IPS-20b (cell line): ENCODE measurements around the gene CCDC141.

Experiments
- H3K27ac ChIP-seq: one replicate; pipeline ENCODE4 v1.5.1; 2013; ENCODE audit warnings: low read length
- H3K27me3 ChIP-seq: 2 replicates; pipeline ENCODE4 v1.6.1; 2013; ENCODE audit warnings: mild to moderate bottlenecking, low read length, inconsistent platforms; ENCODE audit not compliant: insufficient read depth
- H3K36me3 ChIP-seq: 2 replicates; pipeline ENCODE4 v1.6.1; 2013; ENCODE audit warnings: low read depth, mild to moderate bottlenecking, inconsistent platforms, low read length, moderate library complexity; ENCODE audit not compliant: insufficient read depth
- H3K4me1 ChIP-seq: 2 replicates; pipeline ENCODE4 v1.6.1; 2013; ENCODE audit warnings: mild to moderate bottlenecking, control low read depth, inconsistent platforms, low read length, moderate library complexity; ENCODE audit not compliant: insufficient read depth
- H3K4me3 ChIP-seq: 2 replicates; pipeline ENCODE4 v1.5.1; 2013; ENCODE audit warnings: mild to moderate bottlenecking, low read length, inconsistent platforms
- H3K9ac ChIP-seq: 2 replicates; pipeline ENCODE4 v1.6.1; 2013; ENCODE audit warnings: low read depth, mild to moderate bottlenecking, inconsistent platforms, low read length, moderate library complexity
- H3K9me3 ChIP-seq: 2 replicates; pipeline ENCODE4 v1.6.1; 2013; ENCODE audit warnings: mild to moderate bottlenecking, low read depth, low read length, inconsistent platforms; ENCODE audit not compliant: insufficient read depth

The CCDC141 gene

GRCh38 chr2:178880257-178880656 is 169.7 kb downstream of the CCDC141 start:
- Histone ChIP-seq H3K27me3 (no peaks in the 10 kb centered on the region), H3K9me3 (no peaks in the 10 kb centered on the region), H3K36me3 (no peaks in the 10 kb centered on the region), H3K4me1 (no peaks in the 10 kb centered on the region; the same call in 1 of the 2 replicates), H3K27ac (no peak overlapping the region), H3K9ac (no peak overlapping the region), H3K4me3 (no peak overlapping the region)

- no peaks in the 10 kb centered on the region for H3K9me3 ChIP-seq
- no peak overlapping the region for H3K27ac ChIP-seq
- no peaks in the 10 kb centered on the region for H3K27me3 ChIP-seq
- no peak overlapping the region for H3K9ac ChIP-seq
- no peaks in the 10 kb centered on the region for H3K4me1 ChIP-seq
- H3K36me3 ChIP-seq, result no peaks in the 10 kb centered on the region
- no peak overlapping the region for H3K4me3 ChIP-seq
These were observed 172.1 kb downstream of the CCDC141 start for GRCh38 chr2:178877874-178878273.

- Histone ChIP-seq H3K9me3 (no peaks in the 10 kb centered on the region), H3K4me1 (no peaks in the 10 kb centered on the region), H3K36me3 (no peaks in the 10 kb centered on the region), H3K27me3 (no peaks in the 10 kb centered on the region), H3K27ac (no peak overlapping the region), H3K9ac (no peak overlapping the region), H3K4me3 (no peak overlapping the region)
These were observed 175.3 kb downstream of the CCDC141 start for GRCh38 chr2:178874529-178875240.

- H3K4me1 ChIP-seq, result no peaks in the 10 kb centered on the region
- H3K4me3 ChIP-seq, result no peak overlapping the region
- H3K9me3 ChIP-seq, result no peaks in the 10 kb centered on the region
- H3K27me3 ChIP-seq, result no peaks in the 10 kb centered on the region
- no peak overlapping the region for H3K27ac ChIP-seq
- H3K36me3 ChIP-seq, result no peaks in the 10 kb centered on the region
- H3K9ac ChIP-seq, result no peak overlapping the region
These were observed 176.0 kb downstream of the CCDC141 start for GRCh38 chr2:178873912-178874311.

- H3K4me3 ChIP-seq, result no peak overlapping the region
- H3K27me3 ChIP-seq, result no peaks in the 10 kb centered on the region
- H3K4me1 ChIP-seq, result no peaks in the 10 kb centered on the region
- H3K27ac ChIP-seq, result no peak overlapping the region
- H3K36me3 ChIP-seq, result no peaks in the 10 kb centered on the region
- no peak overlapping the region for H3K9ac ChIP-seq
- no peaks in the 10 kb centered on the region for H3K9me3 ChIP-seq
These were observed 178.4 kb downstream of the CCDC141 start for GRCh38 chr2:178871536-178871935.

GRCh38 chr2:178870703-178871102 is 179.2 kb downstream of the CCDC141 start:
- Histone ChIP-seq H3K9ac (no peak overlapping the region), H3K9me3 (no peaks in the 10 kb centered on the region), H3K4me3 (no peak overlapping the region), H3K4me1 (no peaks in the 10 kb centered on the region), H3K36me3 (no peaks in the 10 kb centered on the region), H3K27ac (no peak overlapping the region), H3K27me3 (no peaks in the 10 kb centered on the region)

GRCh38 chr2:178865999-178866398 is 183.9 kb downstream of the CCDC141 start:
- H3K27ac ChIP-seq, result no peak overlapping the region
- H3K4me3 ChIP-seq, result no peak overlapping the region
- H3K36me3 ChIP-seq, result no peaks in the 10 kb centered on the region
- no peak overlapping the region for H3K9ac ChIP-seq
- peaks cover 13% of the 10 kb centered on the region; the same call in 1 of the 2 replicates for H3K4me1 ChIP-seq
- no peaks in the 10 kb centered on the region for H3K27me3 ChIP-seq
- no peaks in the 10 kb centered on the region for H3K9me3 ChIP-seq

GRCh38 chr2:178865146-178865936 is 184.6 kb downstream of the CCDC141 start:
- Histone ChIP-seq H3K27me3 (no peaks in the 10 kb centered on the region), H3K4me3 (no peak overlapping the region), H3K27ac (no peak overlapping the region), H3K36me3 (no peaks in the 10 kb centered on the region), H3K4me1 (peaks cover 13% of the 10 kb centered on the region; the same call in 1 of the 2 replicates), H3K9ac (no peak overlapping the region), H3K9me3 (no peaks in the 10 kb centered on the region)

GRCh38 chr2:178863856-178864620 is 185.9 kb downstream of the CCDC141 start:
- Histone ChIP-seq H3K36me3 (no peaks in the 10 kb centered on the region), H3K9me3 (no peaks in the 10 kb centered on the region), H3K27me3 (no peaks in the 10 kb centered on the region), H3K4me1 (peaks cover 13% of the 10 kb centered on the region; the same call in 1 of the 2 replicates), H3K4me3 (no peak overlapping the region), H3K9ac (no peak overlapping the region), H3K27ac (no peak overlapping the region)

- Histone ChIP-seq H3K27ac (no peak overlapping the region), H3K36me3 (no peaks in the 10 kb centered on the region), H3K4me3 (no peak overlapping the region), H3K27me3 (no peaks in the 10 kb centered on the region), H3K4me1 (peaks cover 13% of the 10 kb centered on the region; the same call in 1 of the 2 replicates), H3K9ac (no peak overlapping the region), H3K9me3 (no peaks in the 10 kb centered on the region)
These were observed 186.6 kb downstream of the CCDC141 start for GRCh38 chr2:178863130-178863855.

GRCh38 chr2:178860551-178860950 is 189.4 kb downstream of the CCDC141 start:
- Histone ChIP-seq H3K27ac (no peak overlapping the region), H3K4me3 (no peak overlapping the region), H3K36me3 (no peaks in the 10 kb centered on the region), H3K27me3 (no peaks in the 10 kb centered on the region), H3K9ac (no peak overlapping the region), H3K4me1 (peaks cover 13% of the 10 kb centered on the region; the same call in 1 of the 2 replicates), H3K9me3 (no peaks in the 10 kb centered on the region)
